Measurements from ENCODE around the gene LSM12. TPM values are rescaled to one million over a fixed set of nuclear protein-coding genes. Genes with fewer than 3 reads are reported as not detected.

Gene LSM12
- total RNA-seq, 4 donors from 2014 or later: 33.3 to 53.0 (median 41.1) TPM

DNA sequence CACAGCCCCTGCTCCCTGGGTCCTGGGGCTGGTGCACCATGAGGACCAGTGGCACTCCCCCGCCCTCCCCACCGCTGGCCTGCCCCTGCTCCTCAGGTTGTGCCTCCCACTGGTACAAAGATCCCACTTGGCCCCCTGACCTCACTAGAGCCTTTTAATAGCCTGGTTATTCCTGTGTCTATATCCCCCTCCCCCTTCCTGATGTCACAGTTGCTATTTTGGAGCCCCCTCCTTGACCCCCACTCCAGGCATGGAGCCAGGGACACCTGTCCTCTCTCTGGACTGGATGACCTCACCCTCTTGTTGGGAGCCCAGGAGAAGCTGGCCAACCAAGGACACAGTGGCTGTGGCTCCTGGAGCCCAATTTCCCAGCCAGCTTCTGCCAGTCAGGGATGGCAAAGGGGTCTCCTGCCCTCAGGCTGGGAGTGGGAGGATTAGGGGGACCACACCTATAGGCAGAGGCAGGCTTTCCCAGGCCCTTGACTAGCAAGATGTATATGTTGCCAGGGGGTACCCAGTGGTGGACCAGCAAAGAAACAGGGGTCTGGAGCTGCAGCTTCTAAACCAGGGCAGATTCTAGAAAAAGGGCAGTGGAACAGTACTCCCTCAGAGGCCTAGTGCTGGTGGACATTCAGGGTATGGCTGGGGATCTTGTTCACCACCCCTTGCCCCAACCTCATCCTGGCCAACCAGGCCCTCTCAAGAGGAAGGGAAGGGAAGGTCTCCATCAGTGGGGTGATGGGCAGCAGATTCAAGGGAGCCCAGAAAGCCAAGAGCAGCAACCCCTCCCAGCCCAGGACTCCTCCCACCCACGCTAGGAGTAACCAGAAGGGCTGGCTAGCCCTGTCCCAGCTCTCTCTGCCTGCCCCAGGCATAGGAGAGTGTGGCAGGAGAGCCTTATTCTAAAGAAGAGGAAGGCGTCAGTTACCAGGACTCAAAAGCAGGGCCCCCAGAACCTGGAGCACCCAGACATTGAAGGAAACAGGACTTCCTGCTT, 46.1 kb upstream of the LSM12 start:
- Histone ChIP-seq H3K27ac (peak overlapping the region in 3 of 4 donors; percentile 92 to 98 (median 98)), H3K36me3 (peaks cover 0 to 49% of the 10 kb centered on the region in 2 donors), H3K9me3 (no peaks in the 10 kb centered on the region), H3K4me3 (no peak overlapping the region), H3K4me1 (peaks cover 28 to 100% (median 72%) of the 10 kb centered on the region in 3 donors), H3K27me3 (no peaks in the 10 kb centered on the region)
- WGBS, 2 donors (ENCODE audit: low coverage in 1 of 2): no CpG with 5 or more reads among the region's 4 CpGs
- ATAC-seq: no peak
- TF ChIP-seq POLR2AphosphoS5 (IDR thresholded peaks at IDR 0.05) (no peak), EP300 (IDR thresholded peaks at IDR 0.05) (no peak)
- TF ChIP-seq, protein P1, sequence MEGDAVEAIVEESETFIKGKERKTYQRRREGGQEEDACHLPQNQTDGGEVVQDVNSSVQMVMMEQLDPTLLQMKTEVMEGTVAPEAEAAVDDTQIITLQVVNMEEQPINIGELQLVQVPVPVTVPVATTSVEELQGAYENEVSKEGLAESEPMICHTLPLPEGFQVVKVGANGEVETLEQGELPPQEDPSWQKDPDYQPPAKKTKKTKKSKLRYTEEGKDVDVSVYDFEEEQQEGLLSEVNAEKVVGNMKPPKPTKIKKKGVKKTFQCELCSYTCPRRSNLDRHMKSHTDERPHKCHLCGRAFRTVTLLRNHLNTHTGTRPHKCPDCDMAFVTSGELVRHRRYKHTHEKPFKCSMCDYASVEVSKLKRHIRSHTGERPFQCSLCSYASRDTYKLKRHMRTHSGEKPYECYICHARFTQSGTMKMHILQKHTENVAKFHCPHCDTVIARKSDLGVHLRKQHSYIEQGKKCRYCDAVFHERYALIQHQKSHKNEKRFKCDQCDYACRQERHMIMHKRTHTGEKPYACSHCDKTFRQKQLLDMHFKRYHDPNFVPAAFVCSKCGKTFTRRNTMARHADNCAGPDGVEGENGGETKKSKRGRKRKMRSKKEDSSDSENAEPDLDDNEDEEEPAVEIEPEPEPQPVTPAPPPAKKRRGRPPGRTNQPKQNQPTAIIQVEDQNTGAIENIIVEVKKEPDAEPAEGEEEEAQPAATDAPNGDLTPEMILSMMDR (IDR thresholded peaks at IDR 0.05): no peak

DNA sequence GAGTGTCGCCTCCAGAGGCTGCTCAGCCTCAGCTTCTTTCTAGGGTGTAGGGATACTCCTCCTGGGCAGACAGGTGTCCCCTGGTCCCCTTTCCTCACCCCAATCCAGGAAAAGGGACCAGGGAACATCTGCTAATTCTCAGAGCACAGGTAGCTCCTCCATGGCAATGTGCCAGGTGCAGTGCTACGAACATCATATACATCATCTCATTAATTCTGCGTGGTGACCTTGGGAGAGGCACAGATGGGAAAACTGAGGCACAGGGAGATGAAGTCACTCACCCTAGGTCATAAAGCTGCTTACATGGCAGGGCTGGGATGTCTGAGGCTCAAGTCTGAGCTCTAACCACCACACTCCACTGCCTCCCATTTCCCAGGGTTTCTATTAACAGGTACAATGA, 45.3 kb upstream of the LSM12 start:
- Histone ChIP-seq H3K36me3 (peaks cover 0 to 41% of the 10 kb centered on the region in 2 donors), H3K9me3 (no peaks in the 10 kb centered on the region), H3K4me3 (peak overlapping the region in 1 of 2 donors; percentile 14), H3K27ac (peak overlapping the region; percentile 64 to 98 (median 95)), H3K4me1 (peaks cover 28 to 100% (median 79%) of the 10 kb centered on the region in 3 donors), H3K27me3 (no peaks in the 10 kb centered on the region)
- no peak for TF ChIP-seq POLR2AphosphoS5 (IDR thresholded peaks at IDR 0.05)
- TF ChIP-seq EP300 (IDR thresholded peaks at IDR 0.05): no peak
- TF ChIP-seq POLR2A (IDR thresholded peaks at IDR 0.05): no peak
- TF ChIP-seq, protein P1 (IDR thresholded peaks at IDR 0.05): no peak
- 40 to 100% methylated on average over 1 to 2 of the region's 3 CpGs for whole genome bisulfite sequencing, 2 donors (ENCODE audit: low coverage in 1 of 2)
- no peak for ATAC-seq

DNA sequence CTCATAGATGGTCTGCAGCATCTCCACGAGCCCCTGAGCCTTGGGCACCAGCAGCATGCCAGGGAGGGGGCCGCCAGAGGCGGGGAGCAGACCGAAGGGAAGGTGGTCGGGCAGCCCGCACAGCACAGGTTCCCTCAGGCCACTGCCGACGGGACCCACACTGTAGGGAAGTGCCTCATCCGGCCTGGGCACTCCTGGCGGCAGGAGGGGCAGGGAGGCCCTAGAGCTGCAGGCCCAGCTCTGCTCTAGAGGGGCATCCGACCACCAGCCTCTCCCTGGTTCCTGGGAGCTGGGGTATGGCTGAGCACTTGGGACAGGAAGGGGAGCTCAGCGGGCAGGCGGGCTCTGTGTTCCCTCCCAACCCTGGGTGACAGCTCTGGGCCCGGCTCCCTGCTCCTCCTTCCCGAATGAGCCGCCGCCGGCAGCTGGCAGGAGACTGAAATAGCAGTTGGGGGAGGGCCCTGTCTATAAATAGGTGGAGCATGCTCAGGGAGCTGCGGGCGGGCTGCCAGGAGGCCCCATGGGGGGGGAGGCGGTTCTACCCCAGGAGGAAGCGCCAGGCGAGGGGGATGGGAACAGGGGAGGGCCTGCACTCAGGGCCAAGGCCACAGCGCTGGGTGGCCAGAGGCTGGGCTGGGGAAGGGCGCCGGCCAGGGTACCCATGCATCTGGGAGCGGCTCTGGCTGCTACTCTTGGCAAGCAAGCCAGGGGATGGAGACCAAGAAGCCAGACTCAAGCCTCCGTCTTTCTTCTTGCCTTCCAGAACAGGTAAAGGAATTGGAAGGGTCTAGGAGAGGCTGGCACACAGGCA, 44.6 kb upstream of the LSM12 start:
- WGBS, 2 donors (ENCODE audit: low coverage in 1 of 2): 0% methylated on average over 1 to 2 of the region's 28 CpGs
- Histone ChIP-seq H3K27me3 (no peaks in the 10 kb centered on the region), H3K27ac (peak overlapping the region; percentile 69 to 98 (median 95)), H3K9me3 (no peaks in the 10 kb centered on the region), H3K4me3 (peak overlapping the region; percentile 3 to 50), H3K4me1 (peaks cover 28 to 100% (median 77%) of the 10 kb centered on the region in 3 donors), H3K36me3 (peaks cover 0 to 33% of the 10 kb centered on the region in 2 donors)
- TF ChIP-seq POLR2A (IDR thresholded peaks at IDR 0.05) (peak; percentile 21 to 44), POLR2AphosphoS5 (IDR thresholded peaks at IDR 0.05) (peak; percentile 93), EP300 (IDR thresholded peaks at IDR 0.05) (no peak)
- TF ChIP-seq, protein P1 (IDR thresholded peaks at IDR 0.05): peak in 1 of 4 experiments; percentile 24
- peak; percentile 88 for ATAC-seq

DNA sequence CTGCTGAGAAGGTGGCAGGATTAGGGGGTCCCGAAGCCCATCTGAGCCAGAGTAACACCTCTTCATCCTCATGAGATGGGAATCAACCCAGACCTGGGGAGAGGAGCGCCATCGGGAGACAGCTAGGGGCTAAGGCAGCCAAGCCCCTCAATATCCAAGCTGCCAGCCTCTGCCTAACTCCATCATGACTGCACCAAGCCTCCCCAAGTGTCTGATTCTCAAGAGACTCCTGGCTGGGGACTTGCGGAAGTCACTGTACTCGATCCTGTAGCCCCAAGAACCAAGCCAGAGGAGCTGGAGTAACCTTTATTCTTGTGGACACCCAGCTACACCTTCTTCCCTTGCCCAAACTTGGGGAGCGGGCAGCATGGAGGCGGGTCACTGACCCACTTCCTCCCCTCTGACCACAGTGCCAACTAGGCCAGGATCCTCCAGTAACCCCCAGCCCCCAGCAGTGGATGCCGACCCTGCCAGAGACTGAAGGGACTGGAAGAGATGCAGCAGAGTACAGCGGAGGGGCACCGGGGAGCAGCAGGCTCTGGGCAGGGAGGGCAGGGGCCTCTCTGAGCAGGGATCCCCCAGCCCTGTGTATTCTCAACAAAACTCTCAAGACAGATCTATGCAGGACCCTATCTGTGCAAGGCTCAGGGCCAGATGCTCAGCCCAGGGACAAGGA, 43.7 kb upstream of the LSM12 start:
- H3K4me1 ChIP-seq: peaks cover 28 to 100% (median 79%) of the 10 kb centered on the region in 3 donors
- no peaks in the 10 kb centered on the region for H3K9me3 ChIP-seq
- TF ChIP-seq, protein P1 (IDR thresholded peaks at IDR 0.05): no peak
- TF ChIP-seq POLR2A (IDR thresholded peaks at IDR 0.05) (no peak), EP300 (IDR thresholded peaks at IDR 0.05) (no peak), POLR2AphosphoS5 (IDR thresholded peaks at IDR 0.05) (no peak)
- WGBS, 2 donors (ENCODE audit: low coverage in 1 of 2): no CpG with 5 or more reads among the region's 10 CpGs
- ATAC-seq: no peak
- H3K36me3 ChIP-seq: peaks cover 0 to 25% of the 10 kb centered on the region in 2 donors
- H3K27me3 ChIP-seq: no peaks in the 10 kb centered on the region
- H3K4me3 ChIP-seq: peak overlapping the region in 1 of 2 donors; percentile 50
- H3K27ac ChIP-seq: peak overlapping the region; percentile 69 to 98 (median 95)
